Endothelial cell (in vitro differentiated cells): ENCODE data around the gene MAPK11. TPM values are rescaled to one million over a fixed set of nuclear protein-coding genes. Genes with fewer than 3 reads are reported as not detected.

Source experiments
- DNase-seq: peaks from one replicate; pipeline ENCODE4 v3.0.0; 2021; ENCODE audit warnings: low spot score
- H3K27ac Mint-ChIP-seq: one replicate; pipeline ENCODE4 v1.8.0; 2021; ENCODE audit warnings: mixed read lengths, inconsistent platforms; ENCODE audit not compliant: unreplicated experiment
- H3K27me3 Mint-ChIP-seq: one replicate; pipeline ENCODE4 v1.8.0; 2021; ENCODE audit warnings: mild to moderate bottlenecking, moderate library complexity, mixed read lengths, inconsistent platforms; ENCODE audit not compliant: unreplicated experiment
- H3K36me3 Mint-ChIP-seq: one replicate; pipeline ENCODE4 v1.8.0; 2021; ENCODE audit warnings: mild to moderate bottlenecking, low read depth, mixed read lengths, inconsistent platforms; ENCODE audit not compliant: unreplicated experiment
- H3K4me1 Mint-ChIP-seq: one replicate; pipeline ENCODE4 v1.8.0; 2021; ENCODE audit warnings: mild to moderate bottlenecking, mixed read lengths, inconsistent platforms; ENCODE audit not compliant: unreplicated experiment
- H3K4me3 Mint-ChIP-seq: one replicate; pipeline ENCODE4 v1.8.0; 2021; ENCODE audit warnings: mild to moderate bottlenecking, mixed read lengths, inconsistent platforms; ENCODE audit not compliant: unreplicated experiment
- H3K9me3 Mint-ChIP-seq: one replicate; pipeline ENCODE4 v1.8.0; 2021; ENCODE audit warnings: mixed read lengths, inconsistent platforms; ENCODE audit not compliant: unreplicated experiment
- total RNA-seq: library from RNA; stranded (reverse); fragmentation: NEBNext Ultra II Directional; extraction: Animal tissue kit (Norgen Biotek cat#: 25700); gene quantifications from one replicate; pipeline ENCODE4 v1.2.1, GENCODE V29; 2021; ENCODE audit not compliant: unreplicated experiment
- TF ChIP-seq, protein P1 (sequence below): fragments of 200-600 bp; sonication (generic); IDR thresholded peaks from one replicate; pipeline ENCODE4 v1.5.0; 2021; ENCODE audit warnings: antibody characterized with exemption; ENCODE audit not compliant: unreplicated experiment

MAPK11 gene
- total RNA-seq, 1 donor from 2014 or later = 62.4 TPM

DNA sequence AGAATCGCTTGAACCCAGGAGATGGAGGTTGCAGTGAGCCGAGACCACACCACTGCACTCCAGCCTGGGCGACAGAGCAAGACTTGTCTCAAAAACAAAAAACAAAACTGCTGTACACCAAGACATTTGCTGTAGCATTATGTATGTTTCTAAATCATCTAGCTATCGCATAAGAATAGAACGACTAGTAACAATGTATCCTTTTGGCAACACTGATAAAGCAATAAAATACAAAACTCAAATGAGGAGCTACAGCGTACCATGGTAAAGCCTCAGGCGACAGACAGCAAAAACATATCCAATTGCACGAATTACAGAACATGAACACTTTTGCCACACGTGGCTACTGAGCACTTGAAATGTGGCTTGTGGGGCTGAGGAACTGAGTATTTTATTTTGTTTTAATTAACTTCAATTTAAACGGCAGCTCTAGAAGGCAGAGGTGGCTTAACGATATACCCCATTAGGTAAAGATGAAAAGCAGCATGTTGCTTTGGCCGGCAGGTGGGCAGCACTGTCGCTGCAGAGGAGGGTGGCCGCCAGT is 27.7 kb downstream of the MAPK11 start:
- Mint-ChIP-seq H3K9me3 (no peaks in the 10 kb centered on the region), H3K4me3 (peak overlapping the region; percentile 68), H3K27me3 (peaks cover 9% of the 10 kb centered on the region), H3K27ac (no peak overlapping the region), H3K4me1 (peaks cover 22% of the 10 kb centered on the region), H3K36me3 (no peaks in the 10 kb centered on the region)
- no peak for DNase-seq
- TF ChIP-seq, protein P1, sequence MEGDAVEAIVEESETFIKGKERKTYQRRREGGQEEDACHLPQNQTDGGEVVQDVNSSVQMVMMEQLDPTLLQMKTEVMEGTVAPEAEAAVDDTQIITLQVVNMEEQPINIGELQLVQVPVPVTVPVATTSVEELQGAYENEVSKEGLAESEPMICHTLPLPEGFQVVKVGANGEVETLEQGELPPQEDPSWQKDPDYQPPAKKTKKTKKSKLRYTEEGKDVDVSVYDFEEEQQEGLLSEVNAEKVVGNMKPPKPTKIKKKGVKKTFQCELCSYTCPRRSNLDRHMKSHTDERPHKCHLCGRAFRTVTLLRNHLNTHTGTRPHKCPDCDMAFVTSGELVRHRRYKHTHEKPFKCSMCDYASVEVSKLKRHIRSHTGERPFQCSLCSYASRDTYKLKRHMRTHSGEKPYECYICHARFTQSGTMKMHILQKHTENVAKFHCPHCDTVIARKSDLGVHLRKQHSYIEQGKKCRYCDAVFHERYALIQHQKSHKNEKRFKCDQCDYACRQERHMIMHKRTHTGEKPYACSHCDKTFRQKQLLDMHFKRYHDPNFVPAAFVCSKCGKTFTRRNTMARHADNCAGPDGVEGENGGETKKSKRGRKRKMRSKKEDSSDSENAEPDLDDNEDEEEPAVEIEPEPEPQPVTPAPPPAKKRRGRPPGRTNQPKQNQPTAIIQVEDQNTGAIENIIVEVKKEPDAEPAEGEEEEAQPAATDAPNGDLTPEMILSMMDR = no peak

DNA sequence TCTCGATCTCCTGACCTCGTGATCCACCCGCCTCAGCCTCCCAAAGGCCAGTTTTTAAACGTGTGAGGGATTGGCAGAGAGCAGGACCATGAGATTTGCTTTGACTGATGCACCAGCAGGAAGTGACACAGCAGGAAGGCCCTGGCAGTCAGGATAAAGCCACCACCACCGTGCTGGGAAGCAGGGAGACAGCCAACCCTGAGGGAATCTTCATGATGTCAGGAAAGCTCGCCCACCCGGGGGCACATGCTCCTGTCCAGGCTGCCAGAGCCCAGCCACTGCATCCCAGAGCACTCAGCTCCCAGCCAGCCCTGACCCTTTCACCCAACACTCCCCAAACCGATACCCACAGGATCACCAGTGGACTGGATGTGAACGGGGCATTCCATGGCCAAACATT is 31.4 kb downstream of the MAPK11 start:
- DNase-seq = no peak
- H3K27me3 Mint-ChIP-seq = peaks cover 9% of the 10 kb centered on the region
- H3K27ac Mint-ChIP-seq = no peak overlapping the region
- peaks cover 14% of the 10 kb centered on the region for H3K4me1 Mint-ChIP-seq
- no peaks in the 10 kb centered on the region for H3K9me3 Mint-ChIP-seq
- peaks cover 17% of the 10 kb centered on the region for H3K36me3 Mint-ChIP-seq
- no peak overlapping the region for H3K4me3 Mint-ChIP-seq
- TF ChIP-seq, protein P1 = no peak

DNA sequence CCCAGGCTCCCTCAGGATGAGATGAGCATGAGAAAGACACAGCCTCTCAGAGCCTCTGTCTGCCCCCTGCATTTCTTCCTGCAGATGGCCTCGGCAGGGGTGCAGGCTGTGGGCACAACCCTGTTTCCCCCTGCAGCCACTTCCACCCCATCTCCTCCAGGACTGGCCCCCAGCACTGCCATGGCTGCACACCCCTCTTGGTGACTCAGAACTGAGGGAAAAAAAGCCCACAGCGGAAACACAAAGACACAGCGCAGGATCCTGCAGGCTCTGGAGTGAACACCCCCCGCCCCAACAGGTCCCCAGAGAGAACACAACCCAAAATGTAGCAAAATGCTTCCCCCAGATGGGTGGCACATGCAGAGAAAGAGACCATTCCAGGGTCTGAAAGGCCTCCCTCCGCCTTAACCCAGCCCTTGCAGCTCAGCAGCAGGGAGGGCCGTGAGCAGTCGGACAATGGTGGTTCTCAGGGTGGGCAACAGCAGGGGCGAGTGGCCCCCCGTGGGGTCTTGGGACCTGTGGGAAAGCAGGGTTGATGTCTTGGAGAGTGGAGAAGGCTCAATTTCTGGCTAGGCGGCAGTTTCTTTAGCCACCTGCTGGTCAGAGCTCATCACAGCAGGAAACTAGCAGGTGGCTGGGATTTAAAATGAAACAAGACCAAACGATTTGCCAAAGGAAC is 33.3 kb downstream of the MAPK11 start:
- TF ChIP-seq, protein P1 = peak; percentile 79
- Mint-ChIP-seq H3K27ac (no peak overlapping the region), H3K4me3 (no peak overlapping the region), H3K27me3 (peaks cover 8% of the 10 kb centered on the region), H3K9me3 (no peaks in the 10 kb centered on the region), H3K36me3 (peaks cover 26% of the 10 kb centered on the region), H3K4me1 (peaks cover 5% of the 10 kb centered on the region)
- DNase-seq = no peak

DNA sequence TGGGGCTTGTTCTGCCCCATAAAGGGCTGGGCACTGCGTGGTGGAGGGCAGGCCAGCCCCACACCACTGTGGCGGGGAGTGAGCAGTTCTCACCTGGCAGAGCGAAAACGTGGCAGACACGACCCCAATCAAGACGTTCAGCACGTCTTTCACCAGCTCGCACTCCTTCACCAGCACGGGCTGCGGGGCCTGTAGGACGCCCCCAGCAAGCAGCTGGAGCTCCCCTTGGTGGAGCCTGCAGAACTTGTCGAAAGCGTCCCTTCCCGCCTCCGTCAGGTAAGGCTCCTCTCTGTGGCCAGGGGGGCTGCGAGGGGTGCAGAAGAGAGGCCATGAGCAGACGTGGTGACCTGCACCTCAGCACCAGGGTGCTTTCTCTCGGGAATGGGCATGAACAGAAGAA is 37.0 kb downstream of the MAPK11 start:
- no peak overlapping the region for H3K27ac Mint-ChIP-seq
- no peaks in the 10 kb centered on the region for H3K4me1 Mint-ChIP-seq
- no peaks in the 10 kb centered on the region for H3K9me3 Mint-ChIP-seq
- TF ChIP-seq, protein P1 = no peak
- DNase-seq = no peak
- H3K4me3 Mint-ChIP-seq = no peak overlapping the region
- peaks cover 33% of the 10 kb centered on the region for H3K36me3 Mint-ChIP-seq
- peaks cover 13% of the 10 kb centered on the region for H3K27me3 Mint-ChIP-seq

DNA sequence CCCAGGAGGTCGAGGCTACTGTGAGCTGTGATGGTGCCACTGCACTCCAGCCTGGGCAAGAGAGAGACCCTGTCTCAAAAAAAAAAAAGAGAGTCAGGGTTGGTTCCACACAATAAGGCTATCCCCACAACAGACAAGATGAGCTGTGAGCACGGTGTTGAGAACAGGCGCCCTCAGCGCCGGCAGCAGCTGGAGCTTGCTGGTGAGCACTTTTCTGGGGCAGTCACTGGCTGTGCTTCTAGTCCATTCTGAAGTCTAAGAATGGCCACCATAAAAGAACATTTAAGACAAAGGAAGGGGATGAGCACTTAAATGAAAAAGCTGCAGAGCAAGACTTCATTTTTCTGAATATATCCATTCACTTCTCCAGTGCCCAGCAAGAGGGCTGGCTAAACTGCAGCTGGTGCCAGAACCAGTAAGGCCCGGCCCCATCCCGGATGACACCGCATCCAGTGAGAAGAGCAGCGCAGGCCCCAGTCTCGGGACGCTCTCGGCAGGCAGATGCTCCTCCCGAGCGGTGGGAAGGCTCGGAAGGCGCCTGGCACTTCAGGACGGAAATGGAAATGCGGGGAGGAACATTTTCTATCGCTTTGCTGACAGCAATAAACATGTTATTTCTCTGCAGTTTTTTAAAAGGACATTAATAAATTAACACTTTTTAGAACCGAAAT is 37.6 kb downstream of the MAPK11 start:
- H3K27me3 Mint-ChIP-seq = peaks cover 13% of the 10 kb centered on the region

More for the DNA sequence above, 37.6 kb downstream of the MAPK11 start:
- Mint-ChIP-seq H3K36me3 (peaks cover 33% of the 10 kb centered on the region), H3K4me1 (no peaks in the 10 kb centered on the region), H3K27ac (peak overlapping the region; percentile 30), H3K4me3 (no peak overlapping the region), H3K9me3 (no peaks in the 10 kb centered on the region)
- TF ChIP-seq, protein P1 = no peak
- DNase-seq = no peak
